PC-3 (cell line): ENCODE measurements around the gene ARFIP1. TPM values are rescaled to one million over a fixed set of nuclear protein-coding genes. Genes with fewer than 3 reads are reported as not detected.

Experiments used
- ATAC-seq: fragments of 200-7000 bp; cut with Tn5 transposase; 2 replicates; pipeline ENCODE4 v1.9.1; 2020; ENCODE audit warnings: mild to moderate bottlenecking, moderate library complexity
- BruUV-seq: library from RNA; stranded (reverse); fragments of 400-500 nt; replicated peaks from 2 replicates; lab custom pipeline; 2021; lab: Mats Ljungman, UMichigan
- CTCF ChIA-PET: fragments of 300-600 bp; sonication (Branson Sonifier 250); formaldehyde crosslinking; loops from one replicate; lab custom pipeline; 2022; ENCODE audit warnings: antibody characterized with exemption; lab: Charles Lee
- POLR2A ChIA-PET: fragments of 300-600 bp; sonication (Branson Sonifier 250); formaldehyde crosslinking; loops from one replicate; lab custom pipeline; 2022; ENCODE audit warnings: antibody characterized with exemption; ENCODE audit not compliant: unreplicated experiment; lab: Charles Lee
- DNase-seq: peaks from one replicate; pipeline ENCODE4 v3.0.0-alpha.2; 2015
- H2AFZ ChIP-seq: fragments of 300-600 bp; sonication (generic); 2 replicates; pipeline ENCODE4 v1.6.0; 2016; ENCODE audit warnings: antibody characterized with exemption, low read length
- H3F3A ChIP-seq: fragments of 300-600 bp; sonication (generic); one replicate; pipeline ENCODE4 v1.6.0; 2017; ENCODE audit warnings: antibody characterized with exemption, low read length, control low read depth, mild to moderate bottlenecking; ENCODE audit not compliant: unreplicated experiment
- H3K27ac ChIP-seq: fragments of 300-600 bp; sonication (generic); 2 replicates; pipeline ENCODE4 v1.5.1; 2016; ENCODE audit warnings: mild to moderate bottlenecking, low read length
- H3K27me3 ChIP-seq: fragments of 300-600 bp; sonication (generic); 2 replicates; pipeline ENCODE4 v1.6.1; 2016; ENCODE audit warnings: low read length, mixed read lengths
- H3K36me3 ChIP-seq: fragments of 300-600 bp; sonication (generic); 2 replicates; pipeline ENCODE4 v1.6.1; 2016; ENCODE audit warnings: low read depth, mixed run types, low read length, mixed read lengths
- H3K4me1 ChIP-seq: fragments of 300-600 bp; sonication (generic); 2 replicates; pipeline ENCODE4 v1.5.1; 2016; ENCODE audit warnings: low read length; ENCODE audit not compliant: insufficient read depth
- H3K4me2 ChIP-seq: fragments of 300-600 bp; sonication (generic); 2 replicates; pipeline ENCODE4 v1.6.0; 2016; ENCODE audit warnings: low read length
- H3K4me3 ChIP-seq: fragments of 300-600 bp; sonication (generic); 2 replicates; pipeline ENCODE4 v1.5.1; 2016; ENCODE audit warnings: mild to moderate bottlenecking, low read length, mixed read lengths
- H3K79me2 ChIP-seq: fragments of 300-600 bp; sonication (generic); 2 replicates; pipeline ENCODE4 v1.6.1; 2017; ENCODE audit warnings: low read length, mixed read lengths
- H3K9ac ChIP-seq: fragments of 300-600 bp; sonication (generic); 2 replicates; pipeline ENCODE4 v1.6.0; 2016; ENCODE audit warnings: mild to moderate bottlenecking, low read length
- H3K9me2 ChIP-seq: fragments of 300-600 bp; sonication (generic); replicated peaks from 2 replicates; pipeline ENCODE4 v1.6.1; 2016; ENCODE audit warnings: mixed run types, low read length, mixed read lengths
- H3K9me3 ChIP-seq: fragments of 300-600 bp; sonication (generic); 2 replicates; pipeline ENCODE4 v1.6.1; 2016; ENCODE audit warnings: low read length, mixed read lengths
- H4K20me1 ChIP-seq: fragments of 300-600 bp; sonication (generic); 2 replicates; pipeline ENCODE4 v1.6.1; 2016; ENCODE audit warnings: low read length, mixed read lengths
- CTCF ChIP-seq: fragments of 300-600 bp; sonication (generic); conservative IDR thresholded peaks from 2 replicates; pipeline ENCODE4 v1.5.1; 2017; ENCODE audit warnings: antibody characterized with exemption, low read depth, mild to moderate bottlenecking, low read length
- EZH2 ChIP-seq: fragments of 300-600 bp; sonication (generic); IDR thresholded peaks from one replicate; pipeline ENCODE4 v1.6.1; 2017; ENCODE audit warnings: antibody characterized with exemption, mild to moderate bottlenecking, low read length; ENCODE audit not compliant: unreplicated experiment
- EZH2phosphoT487 ChIP-seq: fragments of 300-600 bp; sonication (generic); IDR thresholded peaks from 2 replicates; pipeline ENCODE4 v1.6.1; 2018; ENCODE audit warnings: mild to moderate bottlenecking, antibody characterized with exemption, low read length, borderline replicate concordance
- intact Hi-C: fragments of 100-400 bp; cut with micrococcal nuclease; formaldehyde crosslinking; loops from 2 replicates; pipeline ENCODE4 v1.9.0; 2023
- total RNA-seq: library from RNA; depleted of rRNA; stranded (reverse); fragments of >200 nt; gene quantifications from 2 replicates; pipeline ENCODE4 v1.2.3, GENCODE V29; 2014

ARFIP1 gene
- total RNA-seq, 1 experiment from 2014 or later = 23.5 TPM

DNA sequence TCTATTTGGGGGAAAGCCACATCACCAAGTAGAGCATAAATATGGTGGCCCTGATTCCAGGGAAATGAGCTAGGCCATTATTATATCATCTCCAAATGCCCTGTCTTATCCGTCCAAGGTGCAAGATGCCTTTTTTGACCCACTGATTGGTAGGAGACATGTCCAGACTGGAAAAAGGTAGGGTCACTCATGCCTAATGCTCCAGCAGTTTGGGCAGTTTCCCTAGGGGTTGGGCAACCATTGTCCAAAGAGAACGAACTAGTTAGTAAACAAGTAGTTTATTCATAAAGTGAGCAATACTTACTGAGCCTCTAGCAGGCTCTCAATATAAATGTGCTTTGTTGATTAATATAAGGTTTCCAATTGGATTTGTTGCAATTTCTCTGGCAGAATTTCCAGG is 162.6 kb downstream of the ARFIP1 start:
- DNase-seq = no peak
- Histone ChIP-seq H3K4me3 (no peak overlapping the region), H3K9me2 (no peaks in the 10 kb centered on the region), H3K4me1 (no peaks in the 10 kb centered on the region), H3K36me3 (no peaks in the 10 kb centered on the region), H2AFZ (no peak overlapping the region), H3K27ac (no peak overlapping the region), H3K27me3 (no peaks in the 10 kb centered on the region), H3K9ac (no peak overlapping the region), H4K20me1 (no peaks in the 10 kb centered on the region), H3K4me2 (no peak overlapping the region), H3F3A (no peaks in the 10 kb centered on the region), H3K9me3 (no peaks in the 10 kb centered on the region), H3K79me2 (no peaks in the 10 kb centered on the region)
- ATAC-seq = no peak
- CTCF ChIA-PET = no interaction called here
- BruUV-seq = no TSS peak
- TF ChIP-seq EZH2 (no peak), CTCF (no peak), EZH2phosphoT487 (no peak)
- intact Hi-C loops = no loop called here
- POLR2A ChIA-PET = no interaction called here

DNA sequence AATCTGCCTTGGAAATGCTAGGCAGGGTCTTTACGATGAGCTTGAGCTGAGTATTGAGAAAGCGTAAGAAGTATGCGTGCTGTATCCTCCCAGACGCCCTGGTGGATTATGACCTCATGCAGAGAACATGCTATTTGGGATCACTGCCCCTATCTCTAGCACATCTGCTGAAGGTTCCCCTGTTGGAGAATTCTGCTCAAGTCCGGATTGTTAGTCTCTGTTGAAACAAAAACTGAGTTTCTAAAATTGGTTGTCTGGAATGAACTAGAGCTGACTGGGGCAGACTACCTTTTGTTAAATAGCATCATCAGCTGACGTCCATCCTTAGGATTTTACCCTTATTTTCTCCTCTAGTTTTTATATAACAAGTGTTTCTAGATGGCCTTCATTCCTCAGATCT is 163.9 kb downstream of the ARFIP1 start:
- Histone ChIP-seq H3K4me2 (no peak overlapping the region), H3K36me3 (no peaks in the 10 kb centered on the region), H3K9ac (no peak overlapping the region), H3K9me2 (no peaks in the 10 kb centered on the region), H3K4me3 (no peak overlapping the region), H3K79me2 (no peaks in the 10 kb centered on the region), H3K4me1 (no peaks in the 10 kb centered on the region), H4K20me1 (no peaks in the 10 kb centered on the region), H3K27ac (no peak overlapping the region), H2AFZ (no peak overlapping the region), H3F3A (no peaks in the 10 kb centered on the region), H3K27me3 (no peaks in the 10 kb centered on the region), H3K9me3 (no peaks in the 10 kb centered on the region)
- no TSS peak for BruUV-seq
- intact Hi-C loops = no loop called here
- no peak for DNase-seq
- no peak for TF ChIP-seq EZH2phosphoT487
- TF ChIP-seq EZH2 = no peak
- TF ChIP-seq CTCF = no peak
- POLR2A ChIA-PET = interaction anchor here (0.7 kb wide), 1 partner anchor 31 kb away, joined by 13 read pairs; no protein-coding TSS in a partner anchor
- CTCF ChIA-PET = no interaction called here
- ATAC-seq = no peak

DNA sequence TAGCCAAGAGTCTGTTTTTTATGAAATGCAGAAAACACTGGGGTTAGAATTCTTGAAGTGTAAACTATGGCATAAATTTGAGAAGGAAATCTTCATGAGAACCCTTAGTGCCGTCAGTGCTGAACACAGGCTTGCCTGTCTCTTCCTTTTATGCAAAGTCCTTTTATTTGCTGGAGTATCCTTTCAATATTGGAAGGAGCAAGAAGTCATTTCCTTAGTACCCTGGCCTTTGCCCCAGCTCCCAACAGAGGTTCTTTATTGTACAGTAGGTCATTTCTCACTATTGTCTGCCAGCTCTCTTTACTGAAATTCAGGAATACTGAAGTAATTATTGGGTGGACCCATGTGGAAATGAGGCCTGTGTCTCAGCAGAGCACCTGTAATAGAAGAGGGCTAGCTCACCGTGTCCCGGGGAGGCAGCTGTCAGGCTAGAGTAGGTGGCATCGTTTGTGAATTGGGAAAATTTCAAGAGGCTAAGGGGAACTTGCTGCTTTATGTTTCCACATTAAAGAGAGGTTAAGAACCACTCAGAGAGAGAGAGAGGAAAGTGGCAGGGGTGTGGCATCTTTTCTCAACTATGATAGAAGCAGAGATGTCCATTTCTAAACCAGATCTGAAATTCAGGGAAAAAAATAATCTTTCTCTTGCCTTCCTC is 165.0 kb downstream of the ARFIP1 start:
- Histone ChIP-seq H3K79me2 (no peaks in the 10 kb centered on the region), H3K27ac (no peak overlapping the region), H3K4me2 (no peak overlapping the region), H4K20me1 (no peaks in the 10 kb centered on the region), H3K36me3 (no peaks in the 10 kb centered on the region), H3K9me3 (no peaks in the 10 kb centered on the region), H3K4me3 (no peak overlapping the region), H3K27me3 (no peaks in the 10 kb centered on the region), H3K4me1 (no peaks in the 10 kb centered on the region), H3F3A (no peaks in the 10 kb centered on the region), H3K9ac (no peak overlapping the region), H3K9me2 (no peaks in the 10 kb centered on the region), H2AFZ (no peak overlapping the region)
- no peak for DNase-seq
- ATAC-seq = no peak
- no TSS peak for BruUV-seq
- TF ChIP-seq EZH2phosphoT487 (no peak), EZH2 (no peak), CTCF (no peak)
- CTCF ChIA-PET = no interaction called here
- intact Hi-C loops = no loop called here
- POLR2A ChIA-PET = no interaction called here
